Measurements from ENCODE around the gene SLC41A3. TPM values are rescaled to one million over a fixed set of nuclear protein-coding genes. Genes with fewer than 3 reads are reported as not detected.
A peak's percentile ranks its signal among the peaks of the same experiment; 100 is the strongest.

SLC41A3 gene
- total RNA-seq, 4 donors from 2014 or later, result 36.1 to 54.8 (median 46.3) TPM

DNA sequence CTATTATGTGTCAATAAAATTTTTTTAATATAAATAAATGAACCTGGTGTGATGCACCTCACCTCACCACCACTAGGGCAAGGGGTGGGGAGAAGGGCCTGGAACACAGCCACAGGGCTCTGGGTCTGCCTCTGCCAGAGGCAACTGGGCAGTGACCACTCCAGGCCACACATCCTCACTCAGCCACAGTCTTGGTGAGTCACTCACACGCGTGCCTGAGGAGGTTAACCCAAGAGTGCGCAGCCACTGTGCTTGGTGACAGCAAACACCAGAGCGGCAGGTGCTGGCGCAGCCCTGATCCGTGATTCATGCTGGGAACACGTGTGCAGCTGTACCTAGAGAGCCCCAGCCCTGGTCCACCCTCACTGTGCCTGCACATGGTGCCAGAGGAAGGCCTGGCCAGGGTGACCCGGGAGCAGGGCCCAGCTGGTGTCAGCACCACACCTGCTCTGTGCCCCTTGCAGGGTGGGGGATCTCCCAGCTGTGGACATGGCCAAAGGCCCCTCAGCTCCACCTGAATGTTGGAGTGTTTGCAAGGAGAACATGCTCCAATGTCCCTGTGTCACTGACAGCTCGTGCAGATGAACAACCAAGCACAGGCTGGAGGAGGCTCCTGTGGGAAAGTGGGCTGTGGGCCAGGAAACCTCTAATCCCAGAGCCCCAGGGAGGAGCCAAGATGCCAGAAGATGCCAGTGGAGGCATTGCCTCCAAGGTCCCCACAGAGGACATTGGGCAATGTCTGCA, 2.1 kb downstream of the SLC41A3 start:
- Histone ChIP-seq H3K4me3 (no peak overlapping the region), H3K4me1 (peaks cover 0 to 23% (median 0%) of the 10 kb centered on the region in 4 donors), H3K9me3 (no peaks in the 10 kb centered on the region), H3K27me3 (no peaks in the 10 kb centered on the region), H3K27ac (peak overlapping the region in 1 of 4 donors; percentile 93), H3K36me3 (peaks cover 0 to 8% (median 0%) of the 10 kb centered on the region in 3 donors)
- TF ChIP-seq EP300 (IDR thresholded peaks at IDR 0.05), result no peak
- TF ChIP-seq, protein P1, sequence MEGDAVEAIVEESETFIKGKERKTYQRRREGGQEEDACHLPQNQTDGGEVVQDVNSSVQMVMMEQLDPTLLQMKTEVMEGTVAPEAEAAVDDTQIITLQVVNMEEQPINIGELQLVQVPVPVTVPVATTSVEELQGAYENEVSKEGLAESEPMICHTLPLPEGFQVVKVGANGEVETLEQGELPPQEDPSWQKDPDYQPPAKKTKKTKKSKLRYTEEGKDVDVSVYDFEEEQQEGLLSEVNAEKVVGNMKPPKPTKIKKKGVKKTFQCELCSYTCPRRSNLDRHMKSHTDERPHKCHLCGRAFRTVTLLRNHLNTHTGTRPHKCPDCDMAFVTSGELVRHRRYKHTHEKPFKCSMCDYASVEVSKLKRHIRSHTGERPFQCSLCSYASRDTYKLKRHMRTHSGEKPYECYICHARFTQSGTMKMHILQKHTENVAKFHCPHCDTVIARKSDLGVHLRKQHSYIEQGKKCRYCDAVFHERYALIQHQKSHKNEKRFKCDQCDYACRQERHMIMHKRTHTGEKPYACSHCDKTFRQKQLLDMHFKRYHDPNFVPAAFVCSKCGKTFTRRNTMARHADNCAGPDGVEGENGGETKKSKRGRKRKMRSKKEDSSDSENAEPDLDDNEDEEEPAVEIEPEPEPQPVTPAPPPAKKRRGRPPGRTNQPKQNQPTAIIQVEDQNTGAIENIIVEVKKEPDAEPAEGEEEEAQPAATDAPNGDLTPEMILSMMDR (IDR thresholded peaks at IDR 0.05), result peak in 2 of 5 experiments; percentile 14 to 28
- DNase-seq (ENCODE audit: low spot score in 2 of 2), result no peak
- 17 to 88% methylated on average over 1 to 9 of the region's 9 CpGs for WGBS, 2 donors

DNA sequence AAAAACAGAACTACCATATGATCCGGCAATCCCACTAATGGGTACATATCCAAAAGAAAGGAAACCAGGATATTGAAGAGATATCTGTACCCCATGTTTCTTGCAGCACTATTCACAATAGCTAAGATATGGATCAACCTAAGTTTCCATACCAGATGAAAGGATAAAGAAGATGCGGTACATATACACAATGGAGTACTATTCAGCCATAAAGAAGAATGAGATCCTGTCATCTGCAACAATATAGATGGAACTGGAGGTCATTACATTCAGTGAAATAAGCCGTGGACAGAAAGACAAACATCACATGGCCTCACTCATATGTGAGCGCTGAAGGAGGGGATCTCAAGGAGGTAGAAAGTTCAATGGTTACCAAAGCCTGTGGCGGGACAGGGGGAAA, 3.0 kb downstream of the SLC41A3 start:
- Histone ChIP-seq H3K36me3 (peaks cover 0 to 8% (median 0%) of the 10 kb centered on the region in 3 donors), H3K4me3 (no peak overlapping the region), H3K4me1 (peaks cover 0 to 23% (median 0%) of the 10 kb centered on the region in 4 donors), H3K27ac (no peak overlapping the region), H3K9me3 (no peaks in the 10 kb centered on the region), H3K27me3 (no peaks in the 10 kb centered on the region)
- WGBS, 2 donors, result 87 to 91% methylated on average over 5 of the region's 5 CpGs
- TF ChIP-seq, protein P1 (IDR thresholded peaks at IDR 0.05), result no peak
- TF ChIP-seq EP300 (IDR thresholded peaks at IDR 0.05) (no peak), POLR2A (IDR thresholded peaks at IDR 0.05) (no peak)
- no peak for DNase-seq (ENCODE audit: low spot score in 2 of 2)

DNA sequence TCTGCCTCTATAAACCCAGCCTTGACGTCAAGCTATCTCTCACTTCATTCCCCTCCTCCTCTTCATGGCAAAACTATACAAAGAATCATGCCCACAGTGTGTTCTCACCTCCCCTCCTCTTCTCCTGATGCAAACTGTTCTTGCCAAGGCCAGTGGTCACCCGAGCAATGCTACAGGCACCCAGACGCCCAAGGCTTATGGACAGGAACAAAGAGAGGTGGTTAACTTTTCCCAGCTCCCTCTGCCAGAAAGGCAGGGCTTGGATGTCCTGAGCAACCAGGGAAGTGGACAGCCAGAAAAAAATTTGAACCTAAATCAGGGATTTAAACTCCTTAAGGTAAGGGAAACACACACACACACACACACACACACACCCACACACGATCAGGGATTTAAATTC, 5.1 kb downstream of the SLC41A3 start:
- WGBS, 2 donors, result 62 to 77% methylated on average over 4 of the region's 4 CpGs
- no peaks in the 10 kb centered on the region for H3K27me3 ChIP-seq
- H3K9me3 ChIP-seq, result peaks cover 0 to 5% (median 0%) of the 10 kb centered on the region in 4 donors
- no peak for DNase-seq (ENCODE audit: low spot score in 2 of 2)
- no peak overlapping the region for H3K27ac ChIP-seq
- H3K4me3 ChIP-seq, result no peak overlapping the region
- peaks cover 0 to 18% (median 0%) of the 10 kb centered on the region in 3 donors for H3K36me3 ChIP-seq
- peaks cover 0 to 17% (median 0%) of the 10 kb centered on the region in 4 donors for H3K4me1 ChIP-seq
- TF ChIP-seq, protein P1 (IDR thresholded peaks at IDR 0.05), result no peak
- TF ChIP-seq EP300 (IDR thresholded peaks at IDR 0.05) (no peak), POLR2A (IDR thresholded peaks at IDR 0.05) (no peak)

GRCh38 chr3:126077754-126078153, 6.2 kb downstream of the SLC41A3 start:
- Histone ChIP-seq H3K27ac (no peak overlapping the region), H3K27me3 (no peaks in the 10 kb centered on the region), H3K4me1 (peaks cover 0 to 11% (median 0%) of the 10 kb centered on the region in 4 donors), H3K4me3 (no peak overlapping the region), H3K36me3 (peaks cover 0 to 25% (median 0%) of the 10 kb centered on the region in 3 donors), H3K9me3 (peaks cover 0 to 13% (median 0%) of the 10 kb centered on the region in 4 donors)
- 93 to 96% methylated on average over 10 to 11 of the region's 11 CpGs for WGBS, 2 donors
- TF ChIP-seq, protein P1 (IDR thresholded peaks at IDR 0.05), result no peak
- TF ChIP-seq POLR2A (IDR thresholded peaks at IDR 0.05) (no peak), EP300 (IDR thresholded peaks at IDR 0.05) (no peak)
- no peak for DNase-seq (ENCODE audit: low spot score in 2 of 2)

GRCh38 chr3:126076140-126076539, 7.8 kb downstream of the SLC41A3 start:
- H3K4me1 ChIP-seq, result no peaks in the 10 kb centered on the region
- H3K36me3 ChIP-seq, result peaks cover 0 to 30% (median 0%) of the 10 kb centered on the region in 3 donors
- no peak overlapping the region for H3K4me3 ChIP-seq
- no peak overlapping the region for H3K27ac ChIP-seq
- no peak for DNase-seq (ENCODE audit: low spot score in 2 of 2)
- H3K27me3 ChIP-seq, result no peaks in the 10 kb centered on the region
- peaks cover 0 to 15% (median 0%) of the 10 kb centered on the region in 4 donors for H3K9me3 ChIP-seq
- TF ChIP-seq POLR2A (IDR thresholded peaks at IDR 0.05) (no peak), EP300 (IDR thresholded peaks at IDR 0.05) (no peak)
- TF ChIP-seq, protein P1 (IDR thresholded peaks at IDR 0.05), result no peak
